A673 (cell line): ENCODE measurements around the gene SIRPA. TPM values are rescaled to one million over a fixed set of nuclear protein-coding genes. Genes with fewer than 3 reads are reported as not detected.

ENCODE experiments used
- BruUV-seq: library from RNA; stranded (reverse); fragments of 400-500 nt; replicated peaks from 2 replicates; lab custom pipeline; 2021; lab: Mats Ljungman, UMichigan
- CTCF ChIA-PET: fragments of 300-600 bp; sonication (Branson Sonifier 250); formaldehyde crosslinking; loops from one replicate; lab custom pipeline; 2022; ENCODE audit warnings: antibody characterized with exemption; lab: Charles Lee
- POLR2A ChIA-PET: fragments of 300-600 bp; sonication (Branson Sonifier 250); formaldehyde crosslinking; loops from one replicate; lab custom pipeline; 2022; ENCODE audit warnings: antibody characterized with exemption; ENCODE audit not compliant: low non-redundant PET; lab: Charles Lee
- DNase-seq: peaks from one replicate; pipeline ENCODE4 v3.0.0-alpha.2; 2015; ENCODE audit warnings: low spot score
- H3K27ac ChIP-seq: fragments of 200-600 bp; sonication (generic); 2 replicates; pipeline ENCODE4 v1.5.1; 2016; ENCODE audit warnings: mixed run types, low read depth, mild to moderate bottlenecking, mixed read lengths, antibody characterized with exemption, low read length; ENCODE audit not compliant: poor library complexity, severe bottlenecking
- H3K27me3 ChIP-seq: fragments of 200-600 bp; sonication (generic); replicated peaks from 2 replicates; pipeline ENCODE4 v1.6.1; 2017; ENCODE audit warnings: mixed run types, low read depth, mild to moderate bottlenecking, mixed read lengths, antibody characterized with exemption, low read length; ENCODE audit not compliant: insufficient read depth, poor library complexity
- H3K36me3 ChIP-seq: fragments of 200-600 bp; sonication (generic); 2 replicates; pipeline ENCODE4 v1.6.1; 2016; ENCODE audit warnings: mixed run types, mild to moderate bottlenecking, mixed read lengths, antibody characterized with exemption, low read length; ENCODE audit not compliant: insufficient read depth, poor library complexity, severe bottlenecking
- H3K4me1 ChIP-seq: fragments of 200-600 bp; sonication (generic); 2 replicates; pipeline ENCODE4 v1.6.1; 2017; ENCODE audit warnings: mixed run types, mild to moderate bottlenecking, mixed read lengths, antibody characterized with exemption, low read length; ENCODE audit not compliant: insufficient read depth, poor library complexity, severe bottlenecking
- H3K4me3 ChIP-seq: fragments of 200-600 bp; sonication (generic); 2 replicates; pipeline ENCODE4 v1.5.1; 2016; ENCODE audit warnings: low read depth, mixed run types, mild to moderate bottlenecking, mixed read lengths, low read length; ENCODE audit not compliant: poor library complexity, severe bottlenecking
- H3K9me3 ChIP-seq: fragments of 200-600 bp; sonication (generic); 2 replicates; pipeline ENCODE4 v1.6.1; 2016; ENCODE audit warnings: mixed run types, low read depth, mild to moderate bottlenecking, mixed read lengths, antibody characterized with exemption, low read length; ENCODE audit not compliant: poor library complexity, severe bottlenecking
- CTCF ChIP-seq: fragments of 300-800, 200-600 bp; sonication (generic); conservative IDR thresholded peaks from 2 replicates; pipeline ENCODE4 v1.5.1; 2017; ENCODE audit warnings: low read depth, mild to moderate bottlenecking, antibody characterized with exemption, low read length, moderate library complexity, mixed read lengths
- EZH2 ChIP-seq: fragments of 200-600 bp; sonication (generic); IDR thresholded peaks from 2 replicates; pipeline ENCODE4 v1.6.1; 2017; ENCODE audit warnings: borderline replicate concordance, low read depth, mild to moderate bottlenecking, mixed read lengths, antibody characterized with exemption, low read length; ENCODE audit not compliant: poor library complexity, severe bottlenecking
- intact Hi-C: fragments of 100-400 bp; cut with micrococcal nuclease; formaldehyde crosslinking; loops from one replicate; pipeline ENCODE4 v1.10.0; 2022; ENCODE audit not compliant: unreplicated experiment
- total RNA-seq: library from RNA; stranded (reverse); gene quantifications from 2 replicates; pipeline ENCODE4 v1.2.3, GENCODE V29; 2021

The SIRPA gene
- total RNA-seq, 1 experiment from 2014 or later, result 81.0 TPM

GRCh38 chr20:1857466-1857865 lies 37.7 kb upstream of the SIRPA start:
- no peak for DNase-seq
- Histone ChIP-seq H3K27me3 (no peaks in the 10 kb centered on the region), H3K4me1 (peaks cover 78% of the 10 kb centered on the region), H3K36me3 (no peaks in the 10 kb centered on the region), H3K9me3 (no peaks in the 10 kb centered on the region), H3K4me3 (no peak overlapping the region), H3K27ac (peak overlapping the region; percentile 69)
- ChIA-PET POLR2A (no interaction called here), CTCF (interaction anchor here (0.5 kb wide), 1 partner anchor 667 kb away, joined by 5 read pairs; no protein-coding TSS in a partner anchor)
- no TSS peak for BruUV-seq
- intact Hi-C loops, result loop anchor here (10.0 kb wide), 1 partner anchor 97 kb away; no protein-coding TSS in a partner anchor
- TF ChIP-seq EZH2 (no peak), CTCF (no peak)

GRCh38 chr20:1858871-1859270 lies 36.3 kb upstream of the SIRPA start:
- intact Hi-C loops, result loop anchor here (10.0 kb wide), 1 partner anchor 96 kb away; no protein-coding TSS in a partner anchor
- ChIA-PET CTCF (no interaction called here), POLR2A (no interaction called here)
- H3K27me3 ChIP-seq, result no peaks in the 10 kb centered on the region
- no peak for DNase-seq
- H3K9me3 ChIP-seq, result no peaks in the 10 kb centered on the region
- H3K36me3 ChIP-seq, result no peaks in the 10 kb centered on the region
- no peak overlapping the region for H3K4me3 ChIP-seq
- no TSS peak for BruUV-seq
- H3K27ac ChIP-seq, result no peak overlapping the region
- peaks cover 82% of the 10 kb centered on the region for H3K4me1 ChIP-seq
- TF ChIP-seq EZH2, result no peak
- TF ChIP-seq CTCF, result no peak

GRCh38 chr20:1860446-1860845 lies 34.8 kb upstream of the SIRPA start:
- ChIA-PET CTCF (no interaction called here), POLR2A (no interaction called here)
- H3K9me3 ChIP-seq, result no peaks in the 10 kb centered on the region
- TF ChIP-seq EZH2 (no peak), CTCF (no peak)
- H3K27me3 ChIP-seq, result no peaks in the 10 kb centered on the region
- peak overlapping the region; percentile 24 for H3K27ac ChIP-seq
- intact Hi-C loops, result no loop called here
- no peak for DNase-seq
- H3K4me3 ChIP-seq, result no peak overlapping the region
- no peaks in the 10 kb centered on the region for H3K36me3 ChIP-seq
- BruUV-seq, result no TSS peak
- peaks cover 70% of the 10 kb centered on the region for H3K4me1 ChIP-seq
